A549 (cell line): ENCODE measurements around the gene INCA1. TPM values are rescaled to one million over a fixed set of nuclear protein-coding genes. Genes with fewer than 3 reads are reported as not detected.

Experiments used
- ATAC-seq, 2 experiments: fragments of 200-7000 bp in 1 of 2; fragments of >200 bp in 1 of 2; cut with Nextera tagmentation in 1 of 2; cut with Tn5 transposase in 1 of 2; 3 replicates each; pipeline versions ENCODE4 v1.8.0 to v1.9.1; 2018 to 2020; ENCODE audit warnings: mild to moderate bottlenecking in 1 of 2, moderate library complexity in 1 of 2
- CTCF ChIA-PET: fragments of 300-600 bp; sonication (Branson Sonifier 250); formaldehyde crosslinking; extraction: SDS; loops from one replicate; lab custom pipeline; 2021; ENCODE audit warnings: antibody characterized with exemption, inconsistent platforms; lab: Yijun Ruan, JAX
- POLR2A ChIA-PET: fragments of 350-600 bp; formaldehyde crosslinking; extraction: SDS; loops from one replicate; lab custom pipeline; 2021; ENCODE audit warnings: antibody characterized with exemption, inconsistent platforms; lab: Yijun Ruan, JAX
- DNase-seq, 2 experiments: peaks; one replicate each; pipeline versions ENCODE4 v3.0.0 to v3.0.0-alpha.2; 2011 to 2016; ENCODE audit warnings: low read depth in 1 of 2, low spot score in 1 of 2
- FAIRE-seq: peaks from 2 replicates; lab custom pipeline; 2011; peaks lifted over from hg19 to GRCh38; lab: Jason Lieb, UNC
- H3K27ac ChIP-seq, 2 experiments: fragments of >200 bp; sonication (Bioruptor Twin); formaldehyde crosslinking; 3 replicates each; pipeline ENCODE4 v1.5.1; 2016 to 2017
- H3K4me1 ChIP-seq: fragments of >200 bp; sonication (Bioruptor Twin); formaldehyde crosslinking; 3 replicates; pipeline ENCODE4 v1.6.1; 2016
- H3K4me2 ChIP-seq: fragments of >200 bp; sonication (Bioruptor Twin); formaldehyde crosslinking; 3 replicates; pipeline ENCODE4 v1.6.1; 2016
- H3K4me3 ChIP-seq: fragments of >200 bp; sonication (Bioruptor Twin); formaldehyde crosslinking; 3 replicates; pipeline ENCODE4 v1.5.1; 2016
- H3K9me3 ChIP-seq: fragments of >200 bp; sonication (Bioruptor Twin); formaldehyde crosslinking; 3 replicates; pipeline ENCODE4 v1.6.1; 2016
- CHD2 ChIP-seq: fragments of 150-350 bp; IDR thresholded peaks from 2 replicates; pipeline ENCODE4 v1.6.1; 2014; ENCODE audit warnings: low read length; ENCODE audit not compliant: partially characterized antibody
- GATA3 ChIP-seq: IDR thresholded peaks from 2 replicates; pipeline ENCODE4 v1.6.1; 2012; ENCODE audit warnings: borderline replicate concordance
- HEYL ChIP-seq: fragments of 250-450 bp; sonication (Bioruptor Pico); IDR thresholded peaks from 2 replicates; pipeline ENCODE4 v1.8.0; 2021; ENCODE audit warnings: mild to moderate bottlenecking, moderate library complexity
- HOXA7 ChIP-seq: fragments of 250-450 bp; sonication (Bioruptor Pico); IDR thresholded peaks from 2 replicates; pipeline ENCODE4 v1.5.0; 2020; ENCODE audit warnings: mild to moderate bottlenecking, moderate library complexity
- JUNB ChIP-seq: fragments of >200 bp; sonication (Bioruptor Twin); formaldehyde crosslinking; IDR thresholded peaks from 2 replicates; pipeline ENCODE4 v1.6.1; 2016
- MAZ ChIP-seq: fragments of 150-350 bp; IDR thresholded peaks from 2 replicates; pipeline ENCODE4 v1.6.1; 2014; ENCODE audit warnings: antibody characterized with exemption, low read depth, low read length, borderline replicate concordance
- MYC ChIP-seq: IDR thresholded peaks from 2 replicates; pipeline ENCODE4 v1.6.1; 2012; ENCODE audit warnings: mild to moderate bottlenecking, inconsistent platforms, low read length, improper control_type of control experiment, borderline replicate concordance
- NPAS2 ChIP-seq: fragments of 250-450 bp; sonication (Bioruptor Pico); IDR thresholded peaks from 2 replicates; pipeline ENCODE4 v1.8.0; 2022; ENCODE audit warnings: mild to moderate bottlenecking, moderate library complexity, borderline replicate concordance
- PHF8 ChIP-seq: fragments of 200-600 bp; sonication (generic); IDR thresholded peaks from 2 replicates; pipeline ENCODE4 v1.6.1; 2016; ENCODE audit warnings: low read depth, mild to moderate bottlenecking, antibody characterized with exemption, moderate library complexity, borderline replicate concordance
- POLR2A ChIP-seq: IDR thresholded peaks from 2 replicates; pipeline ENCODE4 v1.6.1; 2012; ENCODE audit warnings: mild to moderate bottlenecking, low read length
- RAD21 ChIP-seq, 2 experiments: fragments of >200 bp in 1 of 2; sonication (Bioruptor Twin) in 1 of 2; formaldehyde crosslinking in 1 of 2; IDR thresholded peaks in 1 of 2; conservative IDR thresholded peaks in 1 of 2; 2 replicates in 1 of 2; 3 replicates in 1 of 2; pipeline ENCODE4 v1.6.1; 2012 to 2018; ENCODE audit warnings: inconsistent platforms in 1 of 2
- RNF2 ChIP-seq: fragments of 200-600 bp; sonication (generic); IDR thresholded peaks from 2 replicates; pipeline ENCODE4 v1.6.1; 2016; ENCODE audit warnings: low read depth, mild to moderate bottlenecking, antibody characterized with exemption, moderate library complexity, borderline replicate concordance
- TFCP2L1 ChIP-seq: fragments of 250-450 bp; sonication (Bioruptor Pico); IDR thresholded peaks from 2 replicates; pipeline ENCODE4 v1.5.0; 2021; ENCODE audit warnings: mild to moderate bottlenecking
- ZFP36 ChIP-seq: fragments of 450-650 bp; IDR thresholded peaks from 2 replicates; pipeline ENCODE4 v1.6.1; 2014; ENCODE audit warnings: borderline replicate concordance; ENCODE audit not compliant: partially characterized antibody
- ZNF302 ChIP-seq: fragments of 250-450 bp; sonication (Bioruptor Pico); IDR thresholded peaks from 2 replicates; pipeline ENCODE4 v1.9.0; 2021; ENCODE audit warnings: inconsistent platforms, mild to moderate bottlenecking, moderate library complexity
- WGBS: methylation state at CpG from one replicate; pipeline ENCODE4 v1.1.6; 2017; ENCODE audit errors: missing lambda C conversion rate; 5-methylcytosine and 5-hydroxymethylcytosine counted together
- polyA plus RNA-seq, 4 experiments: library from polyadenylated mRNA; depleted of rRNA in 3 of 4; stranded (reverse); fragments of >200 nt; fragmentation: RNase III in 1 of 4; extraction: RNeasy Plus Mini Kit Qiagen cat#74134 plus additional on column Dnase treatment in 1 of 4; gene quantifications; 2 replicates in 3 of 4; 3 replicates in 1 of 4; pipeline ENCODE4 v1.2.3, GENCODE V29; 2011 to 2017
- TF ChIP-seq, protein P1 (sequence below): fragments of >200 bp; sonication (Bioruptor Twin); formaldehyde crosslinking; IDR thresholded peaks from 3 replicates; pipeline ENCODE4 v1.5.1; 2016
- TF ChIP-seq, protein P2 (sequence below): IDR thresholded peaks from 2 replicates; pipeline ENCODE4 v1.6.1; 2012
- TF ChIP-seq, protein P3 (sequence below): fragments of >200 bp; sonication (Bioruptor Twin); formaldehyde crosslinking; IDR thresholded peaks from 3 replicates; pipeline ENCODE4 v1.6.1; 2016
- TF ChIP-seq, protein P4 (sequence below): fragments of 450-650 bp; IDR thresholded peaks from 2 replicates; pipeline ENCODE4 v1.6.1; 2014; ENCODE audit warnings: antibody characterized with exemption
- TF ChIP-seq, protein P5 (sequence below): fragments of 250-450 bp; sonication (Bioruptor Pico); IDR thresholded peaks from 2 replicates; pipeline ENCODE4 v1.5.0; 2021; ENCODE audit warnings: mild to moderate bottlenecking, moderate library complexity, borderline replicate concordance
- TF ChIP-seq, protein P6 (sequence below): IDR thresholded peaks from 2 replicates; pipeline ENCODE4 v1.6.1; 2012; ENCODE audit warnings: low read depth, borderline replicate concordance
- TF ChIP-seq, protein P7 (sequence below): fragments of 150-350 bp; IDR thresholded peaks from 2 replicates; pipeline ENCODE4 v1.6.1; 2014; ENCODE audit warnings: low read depth, mild to moderate bottlenecking, low read length
- TF ChIP-seq, protein P8 (sequence below): IDR thresholded peaks from 2 replicates; pipeline ENCODE4 v1.6.1; 2012

INCA1 gene
- polyA plus RNA-seq, 2 of the 4 experiments (the other 2 are of a cell fraction) = 0.66 to 1.1 TPM

DNA sequence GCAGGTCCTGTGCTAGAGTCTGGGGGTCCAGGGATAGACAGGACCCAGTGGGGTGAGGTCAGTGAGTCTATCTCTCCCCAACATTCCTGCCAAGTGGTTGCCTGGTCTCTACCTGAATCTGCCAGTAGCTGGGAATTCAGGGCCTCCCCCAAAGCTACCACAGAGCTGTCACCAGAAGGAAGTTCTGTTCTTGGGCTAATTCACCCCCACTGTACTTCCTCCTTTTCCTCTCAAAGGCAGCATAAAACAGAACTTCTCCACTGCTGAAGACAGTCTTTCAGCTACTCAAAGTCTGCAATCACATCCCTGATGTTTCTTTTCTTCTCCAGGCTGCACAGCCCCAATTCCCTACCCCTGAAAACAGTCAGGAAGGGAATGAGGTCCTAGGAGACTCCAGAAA lies 18.6 kb downstream of the INCA1 start:
- ChIA-PET CTCF (interaction anchor here (0.7 to 4.7 kb wide), 8 partner anchors 8 to 107 kb away, joined by 3 to 79 read pairs (median 15); partner anchors contain the start of genes CAMTA2, INCA1, KIF1C and SPAG7), POLR2A (interaction anchor here (2.4 kb wide), 1 partner anchor 11 kb away, joined by 11 read pairs; the partner anchor contains the start of gene SPAG7)
- ATAC-seq = no peak
- Histone ChIP-seq H3K4me2 (no peak overlapping the region), H3K9me3 (no peaks in the 10 kb centered on the region), H3K4me3 (no peak overlapping the region), H3K27ac (no peak overlapping the region), H3K4me1 (no peaks in the 10 kb centered on the region)
- DNase-seq = no peak
- FAIRE-seq = no peak
- TF ChIP-seq MYC = no peak
- no peak for TF ChIP-seq CHD2
- TF ChIP-seq ZNF302 (CRISPR knock-in tag) = no peak
- TF ChIP-seq, protein P1, sequence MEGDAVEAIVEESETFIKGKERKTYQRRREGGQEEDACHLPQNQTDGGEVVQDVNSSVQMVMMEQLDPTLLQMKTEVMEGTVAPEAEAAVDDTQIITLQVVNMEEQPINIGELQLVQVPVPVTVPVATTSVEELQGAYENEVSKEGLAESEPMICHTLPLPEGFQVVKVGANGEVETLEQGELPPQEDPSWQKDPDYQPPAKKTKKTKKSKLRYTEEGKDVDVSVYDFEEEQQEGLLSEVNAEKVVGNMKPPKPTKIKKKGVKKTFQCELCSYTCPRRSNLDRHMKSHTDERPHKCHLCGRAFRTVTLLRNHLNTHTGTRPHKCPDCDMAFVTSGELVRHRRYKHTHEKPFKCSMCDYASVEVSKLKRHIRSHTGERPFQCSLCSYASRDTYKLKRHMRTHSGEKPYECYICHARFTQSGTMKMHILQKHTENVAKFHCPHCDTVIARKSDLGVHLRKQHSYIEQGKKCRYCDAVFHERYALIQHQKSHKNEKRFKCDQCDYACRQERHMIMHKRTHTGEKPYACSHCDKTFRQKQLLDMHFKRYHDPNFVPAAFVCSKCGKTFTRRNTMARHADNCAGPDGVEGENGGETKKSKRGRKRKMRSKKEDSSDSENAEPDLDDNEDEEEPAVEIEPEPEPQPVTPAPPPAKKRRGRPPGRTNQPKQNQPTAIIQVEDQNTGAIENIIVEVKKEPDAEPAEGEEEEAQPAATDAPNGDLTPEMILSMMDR = no peak

DNA sequence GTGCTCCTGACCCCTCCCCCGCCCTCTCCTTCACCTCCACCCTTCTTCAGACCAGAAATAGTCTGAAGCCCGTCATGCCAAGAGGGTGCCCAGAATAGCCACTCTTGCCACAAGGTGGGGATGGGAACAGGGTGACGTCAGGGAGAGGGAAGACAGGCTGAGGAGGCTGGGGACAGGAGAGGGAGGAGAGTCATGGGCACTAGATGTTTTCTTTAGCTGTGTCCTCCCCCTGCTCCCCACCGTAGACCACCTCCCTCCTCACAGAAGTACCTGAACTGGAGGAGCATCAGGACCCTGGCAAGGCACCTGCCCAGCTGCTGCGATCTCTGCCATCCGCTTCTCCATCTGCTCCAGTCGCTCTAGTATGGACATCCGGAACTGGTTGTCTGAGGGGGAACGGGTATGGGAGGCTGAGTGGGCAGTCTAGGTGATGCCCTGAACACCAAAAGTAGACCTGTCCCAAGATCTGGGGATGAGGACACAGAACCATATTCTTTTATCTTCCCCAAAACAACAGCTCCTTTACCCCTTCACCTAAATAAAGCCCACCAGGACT lies 23.1 kb downstream of the INCA1 start:
- POLR2A ChIA-PET = no interaction called here
- Histone ChIP-seq H3K9me3 (no peaks in the 10 kb centered on the region), H3K27ac (no peak overlapping the region), H3K4me2 (no peak overlapping the region), H3K4me3 (no peak overlapping the region), H3K4me1 (peaks cover 7% of the 10 kb centered on the region)
- CTCF ChIA-PET = interaction anchor here (1.2 to 11.2 kb wide), 5 partner anchors 9 to 88 kb away, joined by 3 to 148 read pairs (median 7); partner anchors contain the start of gene CAMTA2
- no peak for ATAC-seq
- DNase-seq = no peak
- WGBS = 93% methylated on average over 8 of the region's 9 CpGs
- TF ChIP-seq GATA3 (no peak), PHF8 (no peak), HOXA7 (no peak), JUNB (no peak), RNF2 (no peak), ZNF302 (CRISPR knock-in tag) (no peak), RAD21 (conservative IDR thresholded peaks at IDR 0.05 in 1 of 2, IDR thresholded peaks at IDR 0.05 in 1 of 2) (no peak), TFCP2L1 (CRISPR knock-in tag) (no peak), POLR2A (no peak), HEYL (CRISPR knock-in tag) (no peak), NPAS2 (CRISPR knock-in tag) (no peak), MAZ (no peak), ZFP36 (no peak)
- TF ChIP-seq, protein P2, sequence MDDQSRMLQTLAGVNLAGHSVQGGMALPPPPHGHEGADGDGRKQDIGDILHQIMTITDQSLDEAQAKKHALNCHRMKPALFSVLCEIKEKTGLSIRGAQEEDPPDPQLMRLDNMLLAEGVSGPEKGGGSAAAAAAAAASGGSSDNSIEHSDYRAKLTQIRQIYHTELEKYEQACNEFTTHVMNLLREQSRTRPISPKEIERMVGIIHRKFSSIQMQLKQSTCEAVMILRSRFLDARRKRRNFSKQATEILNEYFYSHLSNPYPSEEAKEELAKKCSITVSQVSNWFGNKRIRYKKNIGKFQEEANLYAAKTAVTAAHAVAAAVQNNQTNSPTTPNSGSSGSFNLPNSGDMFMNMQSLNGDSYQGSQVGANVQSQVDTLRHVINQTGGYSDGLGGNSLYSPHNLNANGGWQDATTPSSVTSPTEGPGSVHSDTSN = no peak
- TF ChIP-seq, protein P3, sequence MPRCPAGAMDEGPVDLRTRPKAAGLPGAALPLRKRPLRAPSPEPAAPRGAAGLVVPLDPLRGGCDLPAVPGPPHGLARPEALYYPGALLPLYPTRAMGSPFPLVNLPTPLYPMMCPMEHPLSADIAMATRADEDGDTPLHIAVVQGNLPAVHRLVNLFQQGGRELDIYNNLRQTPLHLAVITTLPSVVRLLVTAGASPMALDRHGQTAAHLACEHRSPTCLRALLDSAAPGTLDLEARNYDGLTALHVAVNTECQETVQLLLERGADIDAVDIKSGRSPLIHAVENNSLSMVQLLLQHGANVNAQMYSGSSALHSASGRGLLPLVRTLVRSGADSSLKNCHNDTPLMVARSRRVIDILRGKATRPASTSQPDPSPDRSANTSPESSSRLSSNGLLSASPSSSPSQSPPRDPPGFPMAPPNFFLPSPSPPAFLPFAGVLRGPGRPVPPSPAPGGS = no peak
- TF ChIP-seq, protein P4, sequence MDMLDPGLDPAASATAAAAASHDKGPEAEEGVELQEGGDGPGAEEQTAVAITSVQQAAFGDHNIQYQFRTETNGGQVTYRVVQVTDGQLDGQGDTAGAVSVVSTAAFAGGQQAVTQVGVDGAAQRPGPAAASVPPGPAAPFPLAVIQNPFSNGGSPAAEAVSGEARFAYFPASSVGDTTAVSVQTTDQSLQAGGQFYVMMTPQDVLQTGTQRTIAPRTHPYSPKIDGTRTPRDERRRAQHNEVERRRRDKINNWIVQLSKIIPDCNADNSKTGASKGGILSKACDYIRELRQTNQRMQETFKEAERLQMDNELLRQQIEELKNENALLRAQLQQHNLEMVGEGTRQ = no peak
- TF ChIP-seq, protein P5, sequence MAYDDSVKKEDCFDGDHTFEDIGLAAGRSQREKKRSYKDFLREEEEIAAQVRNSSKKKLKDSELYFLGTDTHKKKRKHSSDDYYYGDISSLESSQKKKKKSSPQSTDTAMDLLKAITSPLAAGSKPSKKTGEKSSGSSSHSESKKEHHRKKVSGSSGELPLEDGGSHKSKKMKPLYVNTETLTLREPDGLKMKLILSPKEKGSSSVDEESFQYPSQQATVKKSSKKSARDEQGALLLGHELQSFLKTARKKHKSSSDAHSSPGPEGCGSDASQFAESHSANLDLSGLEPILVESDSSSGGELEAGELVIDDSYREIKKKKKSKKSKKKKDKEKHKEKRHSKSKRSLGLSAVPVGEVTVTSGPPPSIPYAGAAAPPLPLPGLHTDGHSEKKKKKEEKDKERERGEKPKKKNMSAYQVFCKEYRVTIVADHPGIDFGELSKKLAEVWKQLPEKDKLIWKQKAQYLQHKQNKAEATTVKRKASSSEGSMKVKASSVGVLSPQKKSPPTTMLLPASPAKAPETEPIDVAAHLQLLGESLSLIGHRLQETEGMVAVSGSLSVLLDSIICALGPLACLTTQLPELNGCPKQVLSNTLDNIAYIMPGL (CRISPR knock-in tag) = no peak
- TF ChIP-seq, protein P6, sequence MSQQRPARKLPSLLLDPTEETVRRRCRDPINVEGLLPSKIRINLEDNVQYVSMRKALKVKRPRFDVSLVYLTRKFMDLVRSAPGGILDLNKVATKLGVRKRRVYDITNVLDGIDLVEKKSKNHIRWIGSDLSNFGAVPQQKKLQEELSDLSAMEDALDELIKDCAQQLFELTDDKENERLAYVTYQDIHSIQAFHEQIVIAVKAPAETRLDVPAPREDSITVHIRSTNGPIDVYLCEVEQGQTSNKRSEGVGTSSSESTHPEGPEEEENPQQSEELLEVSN = no peak
- TF ChIP-seq, protein P7, sequence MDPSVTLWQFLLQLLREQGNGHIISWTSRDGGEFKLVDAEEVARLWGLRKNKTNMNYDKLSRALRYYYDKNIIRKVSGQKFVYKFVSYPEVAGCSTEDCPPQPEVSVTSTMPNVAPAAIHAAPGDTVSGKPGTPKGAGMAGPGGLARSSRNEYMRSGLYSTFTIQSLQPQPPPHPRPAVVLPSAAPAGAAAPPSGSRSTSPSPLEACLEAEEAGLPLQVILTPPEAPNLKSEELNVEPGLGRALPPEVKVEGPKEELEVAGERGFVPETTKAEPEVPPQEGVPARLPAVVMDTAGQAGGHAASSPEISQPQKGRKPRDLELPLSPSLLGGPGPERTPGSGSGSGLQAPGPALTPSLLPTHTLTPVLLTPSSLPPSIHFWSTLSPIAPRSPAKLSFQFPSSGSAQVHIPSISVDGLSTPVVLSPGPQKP = no peak
- TF ChIP-seq, protein P8, sequence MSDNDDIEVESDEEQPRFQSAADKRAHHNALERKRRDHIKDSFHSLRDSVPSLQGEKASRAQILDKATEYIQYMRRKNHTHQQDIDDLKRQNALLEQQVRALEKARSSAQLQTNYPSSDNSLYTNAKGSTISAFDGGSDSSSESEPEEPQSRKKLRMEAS = no peak
- FAIRE-seq = no peak
